ENCODE measurements around the gene LRRC1.

- TF ChIP-seq, protein P1, sequence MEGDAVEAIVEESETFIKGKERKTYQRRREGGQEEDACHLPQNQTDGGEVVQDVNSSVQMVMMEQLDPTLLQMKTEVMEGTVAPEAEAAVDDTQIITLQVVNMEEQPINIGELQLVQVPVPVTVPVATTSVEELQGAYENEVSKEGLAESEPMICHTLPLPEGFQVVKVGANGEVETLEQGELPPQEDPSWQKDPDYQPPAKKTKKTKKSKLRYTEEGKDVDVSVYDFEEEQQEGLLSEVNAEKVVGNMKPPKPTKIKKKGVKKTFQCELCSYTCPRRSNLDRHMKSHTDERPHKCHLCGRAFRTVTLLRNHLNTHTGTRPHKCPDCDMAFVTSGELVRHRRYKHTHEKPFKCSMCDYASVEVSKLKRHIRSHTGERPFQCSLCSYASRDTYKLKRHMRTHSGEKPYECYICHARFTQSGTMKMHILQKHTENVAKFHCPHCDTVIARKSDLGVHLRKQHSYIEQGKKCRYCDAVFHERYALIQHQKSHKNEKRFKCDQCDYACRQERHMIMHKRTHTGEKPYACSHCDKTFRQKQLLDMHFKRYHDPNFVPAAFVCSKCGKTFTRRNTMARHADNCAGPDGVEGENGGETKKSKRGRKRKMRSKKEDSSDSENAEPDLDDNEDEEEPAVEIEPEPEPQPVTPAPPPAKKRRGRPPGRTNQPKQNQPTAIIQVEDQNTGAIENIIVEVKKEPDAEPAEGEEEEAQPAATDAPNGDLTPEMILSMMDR (IDR thresholded peaks at IDR 0.05): no peak
- TF ChIP-seq POLR2A (IDR thresholded peaks at IDR 0.05): no peak
These were observed 126.8 kb downstream of the LRRC1 start for GRCh38 chr6:53921639-53922038.
